ENCODE measurements around the gene SLC6A17. TPM values are rescaled to one million over a fixed set of nuclear protein-coding genes. Genes with fewer than 3 reads are reported as not detected.
A peak's percentile ranks its signal among the peaks of the same experiment; 100 is the strongest.

SLC6A17 gene
- total RNA-seq, 1 donor from 2014 or later, result 0.14 TPM

DNA sequence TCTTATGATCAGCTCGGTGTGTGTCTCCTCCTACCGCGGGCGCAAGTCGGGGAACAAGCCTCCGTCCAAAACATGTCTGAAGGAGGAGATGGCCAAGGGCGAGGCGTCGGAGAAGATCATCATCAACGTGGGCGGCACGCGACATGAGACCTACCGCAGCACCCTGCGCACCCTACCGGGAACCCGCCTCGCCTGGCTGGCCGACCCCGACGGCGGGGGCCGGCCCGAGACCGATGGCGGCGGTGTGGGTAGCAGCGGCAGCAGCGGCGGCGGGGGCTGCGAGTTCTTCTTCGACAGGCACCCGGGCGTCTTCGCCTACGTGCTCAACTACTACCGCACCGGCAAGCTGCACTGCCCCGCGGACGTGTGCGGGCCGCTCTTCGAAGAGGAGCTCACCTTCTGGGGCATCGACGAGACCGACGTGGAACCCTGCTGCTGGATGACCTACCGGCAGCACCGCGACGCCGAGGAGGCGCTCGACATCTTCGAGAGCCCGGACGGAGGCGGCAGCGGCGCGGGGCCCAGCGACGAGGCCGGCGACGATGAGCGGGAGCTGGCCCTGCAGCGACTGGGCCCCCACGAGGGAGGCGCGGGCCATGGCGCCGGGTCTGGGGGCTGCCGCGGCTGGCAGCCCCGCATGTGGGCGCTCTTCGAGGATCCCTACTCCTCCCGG lies 61.3 kb downstream of the SLC6A17 start:
- Mint-ChIP-seq H3K4me1 (peaks cover 23% of the 10 kb centered on the region), H3K36me3 (ENCODE audit: low read depth) (no peaks in the 10 kb centered on the region), H3K27ac (ENCODE audit: unreplicated experiment) (no peak overlapping the region), H3K27me3 (ENCODE audit: low read depth) (peaks cover 56% of the 10 kb centered on the region), H3K9me3 (no peaks in the 10 kb centered on the region), H3K4me3 (peak overlapping the region; percentile 84)
- TF ChIP-seq, protein P1, sequence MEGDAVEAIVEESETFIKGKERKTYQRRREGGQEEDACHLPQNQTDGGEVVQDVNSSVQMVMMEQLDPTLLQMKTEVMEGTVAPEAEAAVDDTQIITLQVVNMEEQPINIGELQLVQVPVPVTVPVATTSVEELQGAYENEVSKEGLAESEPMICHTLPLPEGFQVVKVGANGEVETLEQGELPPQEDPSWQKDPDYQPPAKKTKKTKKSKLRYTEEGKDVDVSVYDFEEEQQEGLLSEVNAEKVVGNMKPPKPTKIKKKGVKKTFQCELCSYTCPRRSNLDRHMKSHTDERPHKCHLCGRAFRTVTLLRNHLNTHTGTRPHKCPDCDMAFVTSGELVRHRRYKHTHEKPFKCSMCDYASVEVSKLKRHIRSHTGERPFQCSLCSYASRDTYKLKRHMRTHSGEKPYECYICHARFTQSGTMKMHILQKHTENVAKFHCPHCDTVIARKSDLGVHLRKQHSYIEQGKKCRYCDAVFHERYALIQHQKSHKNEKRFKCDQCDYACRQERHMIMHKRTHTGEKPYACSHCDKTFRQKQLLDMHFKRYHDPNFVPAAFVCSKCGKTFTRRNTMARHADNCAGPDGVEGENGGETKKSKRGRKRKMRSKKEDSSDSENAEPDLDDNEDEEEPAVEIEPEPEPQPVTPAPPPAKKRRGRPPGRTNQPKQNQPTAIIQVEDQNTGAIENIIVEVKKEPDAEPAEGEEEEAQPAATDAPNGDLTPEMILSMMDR (conservative IDR thresholded peaks at IDR 0.05), result no peak
- no peak for DNase-seq (ENCODE audit: low read depth, low spot score)

DNA sequence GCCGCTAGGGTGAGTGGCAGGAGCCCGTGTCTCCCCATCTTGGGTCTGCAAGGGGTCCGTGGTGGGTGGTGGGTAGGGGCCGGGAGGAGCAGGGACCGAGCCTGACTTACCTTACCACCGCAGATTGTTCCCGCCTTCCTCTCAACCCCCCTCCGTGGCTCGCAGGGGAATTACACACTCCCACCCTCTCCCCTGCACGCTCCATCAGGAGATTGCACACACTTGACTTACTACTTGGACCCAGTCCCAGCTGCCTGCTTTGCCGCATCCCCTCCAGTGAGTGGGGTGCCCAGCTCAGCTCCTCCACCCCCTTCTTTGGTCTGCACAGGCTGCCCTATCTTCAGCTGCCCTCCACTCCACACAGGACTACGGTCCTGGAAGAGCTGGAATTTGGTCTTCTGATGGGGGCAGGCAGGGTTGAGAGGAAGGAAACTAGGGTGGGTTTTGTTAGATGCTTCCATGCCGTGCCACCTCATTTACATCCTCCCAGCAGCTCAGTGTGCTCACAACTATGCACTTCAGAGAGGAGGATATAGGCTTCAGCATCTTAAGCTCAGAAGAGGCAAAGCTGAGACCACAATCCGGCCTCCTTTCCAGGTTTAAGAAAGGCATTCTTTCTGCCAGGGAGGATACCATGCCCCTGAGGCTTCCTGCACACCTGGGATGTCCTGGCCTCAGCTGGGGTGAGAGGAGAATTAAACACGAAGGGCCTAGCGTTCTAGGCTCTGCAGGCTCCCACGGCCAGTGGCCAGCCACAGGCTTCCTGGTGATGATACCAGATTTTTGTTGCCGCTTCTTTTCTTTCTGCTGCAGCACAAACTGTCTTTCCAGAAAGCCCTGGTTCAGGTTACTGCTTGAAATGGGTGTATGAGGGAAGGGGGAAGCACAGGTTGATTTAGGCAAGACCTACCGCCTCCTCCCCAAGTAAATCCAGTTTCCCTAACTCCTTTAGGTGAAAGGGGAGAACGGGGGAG lies 62.2 kb downstream of the SLC6A17 start:
- H3K27me3 Mint-ChIP-seq (ENCODE audit: low read depth), result peaks cover 55% of the 10 kb centered on the region
- H3K27ac Mint-ChIP-seq (ENCODE audit: unreplicated experiment), result no peak overlapping the region
- H3K4me3 Mint-ChIP-seq, result peak overlapping the region; percentile 86
- no peak for DNase-seq (ENCODE audit: low read depth, low spot score)
- H3K9me3 Mint-ChIP-seq, result no peaks in the 10 kb centered on the region
- H3K4me1 Mint-ChIP-seq, result peaks cover 23% of the 10 kb centered on the region
- no peaks in the 10 kb centered on the region for H3K36me3 Mint-ChIP-seq (ENCODE audit: low read depth)
- TF ChIP-seq, protein P1 (conservative IDR thresholded peaks at IDR 0.05), result peak; percentile 15

DNA sequence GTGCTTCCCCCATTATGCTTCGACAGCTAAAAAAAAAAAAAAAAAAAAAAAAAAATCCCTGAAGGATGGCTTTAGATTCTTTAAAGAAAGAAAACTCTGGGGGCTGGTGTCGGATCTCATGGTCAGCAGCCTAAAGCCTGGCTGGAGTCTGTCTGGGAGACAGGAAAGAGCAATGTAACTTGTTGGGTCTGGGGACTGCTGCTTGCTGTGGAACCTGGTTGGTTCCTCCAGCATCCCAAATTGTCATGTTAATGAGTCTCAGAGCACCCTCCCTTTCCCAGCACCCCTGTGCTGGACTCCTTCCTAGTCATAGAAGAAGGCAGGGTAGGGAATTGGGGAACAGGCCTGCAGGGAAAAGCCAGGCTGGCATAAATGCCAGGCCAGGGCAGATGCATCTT lies 62.8 kb downstream of the SLC6A17 start:
- H3K27me3 Mint-ChIP-seq (ENCODE audit: low read depth), result peaks cover 49% of the 10 kb centered on the region

DNA sequence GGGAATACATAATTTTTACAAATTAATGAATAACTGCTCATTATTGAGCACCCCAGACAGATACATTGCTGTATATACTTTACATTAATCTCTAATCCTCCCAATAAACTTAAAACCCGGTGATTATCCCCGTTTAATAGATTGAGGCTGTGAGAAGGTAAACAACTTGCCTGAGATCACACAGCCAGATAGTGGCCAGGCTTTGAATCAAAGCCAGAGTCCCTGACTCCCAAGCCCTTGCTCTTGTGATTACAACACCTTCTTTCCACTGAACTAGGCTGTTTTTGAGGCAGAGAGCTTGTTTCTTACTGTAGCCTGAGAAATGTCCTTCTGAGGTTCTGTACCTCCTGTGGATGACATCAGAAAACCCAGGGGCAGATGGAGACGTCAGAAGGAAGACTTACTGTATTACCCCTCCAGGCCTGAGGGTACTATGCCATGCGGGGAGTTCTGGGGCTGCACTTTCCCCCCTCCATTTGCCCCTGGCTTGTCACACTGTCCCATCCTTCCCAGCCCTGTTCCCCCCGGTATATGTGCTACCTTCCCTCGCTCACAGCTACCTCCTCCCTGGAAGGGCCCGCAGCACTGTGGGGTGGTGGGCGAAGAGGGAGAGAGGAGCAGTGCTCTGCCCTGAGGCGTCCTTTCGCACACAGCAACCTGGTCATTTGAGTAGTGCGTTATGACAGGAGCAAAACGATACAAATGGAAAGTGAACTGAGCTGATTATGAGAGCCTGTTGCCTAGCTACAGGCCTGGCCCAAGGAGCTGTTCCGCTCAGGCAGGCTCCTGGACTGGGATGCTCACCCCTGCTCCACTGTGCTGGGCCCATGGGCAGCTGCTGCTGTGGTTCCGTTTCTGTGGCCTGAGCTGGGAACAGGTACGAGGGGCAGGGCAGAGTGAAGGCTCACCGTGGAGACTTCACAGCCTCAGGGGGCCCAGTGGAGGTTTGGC lies 64.4 kb downstream of the SLC6A17 start:
- Mint-ChIP-seq H3K27ac (ENCODE audit: unreplicated experiment) (no peak overlapping the region), H3K36me3 (ENCODE audit: low read depth) (no peaks in the 10 kb centered on the region), H3K4me1 (peaks cover 7% of the 10 kb centered on the region), H3K4me3 (no peak overlapping the region), H3K9me3 (no peaks in the 10 kb centered on the region), H3K27me3 (ENCODE audit: low read depth) (peaks cover 43% of the 10 kb centered on the region)
- no peak for DNase-seq (ENCODE audit: low read depth, low spot score)
- TF ChIP-seq, protein P1 (conservative IDR thresholded peaks at IDR 0.05), result no peak

More for the DNA sequence above, 62.8 kb downstream of the SLC6A17 start:
- Mint-ChIP-seq H3K4me3 (peak overlapping the region; percentile 70), H3K9me3 (no peaks in the 10 kb centered on the region), H3K4me1 (peaks cover 17% of the 10 kb centered on the region), H3K36me3 (ENCODE audit: low read depth) (no peaks in the 10 kb centered on the region), H3K27ac (ENCODE audit: unreplicated experiment) (no peak overlapping the region)
- DNase-seq (ENCODE audit: low read depth, low spot score), result no peak
- TF ChIP-seq, protein P1 (conservative IDR thresholded peaks at IDR 0.05), result no peak

Measured in neural crest cell (in vitro differentiated cells).